ENCODE data around the gene BPGM.
"Not testable (repeated sequence)": the region's sequence is repeated elsewhere in the genome, so short reads cannot be mapped to it uniquely, and the experiment has no call there.

The BPGM gene

DNA sequence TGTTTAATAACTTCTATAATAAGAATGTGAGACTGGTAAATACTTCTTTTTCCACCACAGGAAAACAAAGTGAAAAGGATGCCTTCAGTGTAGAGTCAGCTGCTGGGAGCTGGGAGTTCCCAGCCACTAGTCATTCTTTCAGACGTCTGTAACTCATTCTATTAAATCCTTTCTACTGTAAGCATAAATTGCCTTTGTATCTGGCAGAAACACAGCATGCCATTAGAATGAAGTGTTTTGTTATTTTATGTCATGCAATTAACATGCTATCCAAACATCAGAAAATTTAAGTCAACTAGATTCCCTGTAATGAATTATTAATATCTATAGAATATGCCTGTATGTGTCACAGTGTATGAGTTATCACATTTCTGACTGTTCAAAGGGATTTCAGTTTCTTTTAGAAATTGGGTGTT lies 14.3 kb downstream of the BPGM start:
- H3K4me3 ChIP-seq (ENCODE audit: low read depth, low read length): no peak overlapping the region
- DNase-seq (ENCODE audit: low read depth): peak; percentile 18
- TF ChIP-seq, protein P1, sequence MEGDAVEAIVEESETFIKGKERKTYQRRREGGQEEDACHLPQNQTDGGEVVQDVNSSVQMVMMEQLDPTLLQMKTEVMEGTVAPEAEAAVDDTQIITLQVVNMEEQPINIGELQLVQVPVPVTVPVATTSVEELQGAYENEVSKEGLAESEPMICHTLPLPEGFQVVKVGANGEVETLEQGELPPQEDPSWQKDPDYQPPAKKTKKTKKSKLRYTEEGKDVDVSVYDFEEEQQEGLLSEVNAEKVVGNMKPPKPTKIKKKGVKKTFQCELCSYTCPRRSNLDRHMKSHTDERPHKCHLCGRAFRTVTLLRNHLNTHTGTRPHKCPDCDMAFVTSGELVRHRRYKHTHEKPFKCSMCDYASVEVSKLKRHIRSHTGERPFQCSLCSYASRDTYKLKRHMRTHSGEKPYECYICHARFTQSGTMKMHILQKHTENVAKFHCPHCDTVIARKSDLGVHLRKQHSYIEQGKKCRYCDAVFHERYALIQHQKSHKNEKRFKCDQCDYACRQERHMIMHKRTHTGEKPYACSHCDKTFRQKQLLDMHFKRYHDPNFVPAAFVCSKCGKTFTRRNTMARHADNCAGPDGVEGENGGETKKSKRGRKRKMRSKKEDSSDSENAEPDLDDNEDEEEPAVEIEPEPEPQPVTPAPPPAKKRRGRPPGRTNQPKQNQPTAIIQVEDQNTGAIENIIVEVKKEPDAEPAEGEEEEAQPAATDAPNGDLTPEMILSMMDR (IDR thresholded peaks at IDR 0.05; ENCODE audit: low read depth, low read length, missing control alignments): no peak
- in situ Hi-C loops (cut with HindIII; ENCODE audit: low sequenced_read_pairs): no loop called here

DNA sequence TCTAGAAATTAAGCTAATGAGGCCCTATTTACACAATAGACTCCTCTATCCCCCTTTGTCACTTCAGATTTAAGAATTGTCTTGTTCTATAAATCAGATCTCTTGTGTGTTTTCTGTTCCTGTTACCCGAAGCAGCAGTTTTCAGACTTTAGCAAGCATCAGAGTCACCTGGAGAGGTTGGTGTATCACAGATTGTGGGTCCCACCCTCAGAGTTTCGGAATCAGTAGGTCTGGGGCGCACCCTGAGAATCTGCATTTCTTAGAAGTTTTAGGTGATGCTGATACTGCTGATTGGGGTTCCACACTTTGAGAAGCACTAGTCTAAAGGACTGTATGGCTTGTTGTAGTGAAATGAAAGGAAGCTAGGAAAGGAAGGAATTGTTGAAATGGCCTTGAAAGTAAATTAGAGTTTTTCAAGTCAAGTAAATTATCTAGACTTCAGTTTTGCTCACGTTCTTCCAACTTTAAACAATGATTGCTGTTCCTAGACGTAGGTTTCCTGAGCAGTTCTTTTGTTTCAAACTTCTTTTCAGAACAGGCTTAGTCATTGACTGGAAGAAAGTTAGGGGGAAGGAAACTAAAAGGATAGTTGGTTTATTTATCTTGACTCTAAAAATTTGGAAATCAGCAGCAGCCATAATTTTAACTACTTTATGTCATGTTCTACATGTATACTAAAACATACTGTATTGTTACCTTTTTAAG lies 15.7 kb downstream of the BPGM start:
- DNase-seq (ENCODE audit: low read depth): no peak
- TF ChIP-seq, protein P1 (IDR thresholded peaks at IDR 0.05; ENCODE audit: low read depth, low read length, missing control alignments): no peak
- H3K4me3 ChIP-seq (ENCODE audit: low read depth, low read length): no peak overlapping the region
- in situ Hi-C loops (cut with HindIII; ENCODE audit: low sequenced_read_pairs): no loop called here

DNA sequence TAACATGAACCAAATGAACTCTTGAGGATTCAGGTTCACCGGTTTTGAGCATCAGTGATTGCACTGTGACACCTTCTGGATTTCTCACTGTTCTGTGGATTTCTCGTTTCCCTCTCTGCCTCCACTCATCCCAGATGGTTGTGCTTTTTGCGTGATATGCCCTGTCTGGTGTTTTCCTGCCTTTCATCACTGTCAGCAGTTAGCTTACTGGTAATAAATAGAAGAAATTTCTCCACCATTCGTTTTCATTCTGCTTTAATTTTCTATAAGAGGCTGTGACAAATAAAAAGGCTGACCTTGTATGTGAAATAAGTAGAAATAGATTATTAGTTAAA lies 16.2 kb downstream of the BPGM start:
- in situ Hi-C loops (cut with HindIII; ENCODE audit: low sequenced_read_pairs): no loop called here
- DNase-seq (ENCODE audit: low read depth): no peak
- TF ChIP-seq, protein P1 (IDR thresholded peaks at IDR 0.05; ENCODE audit: low read depth, low read length, missing control alignments): no peak
- no peak overlapping the region for H3K4me3 ChIP-seq (ENCODE audit: low read depth, low read length)

DNA sequence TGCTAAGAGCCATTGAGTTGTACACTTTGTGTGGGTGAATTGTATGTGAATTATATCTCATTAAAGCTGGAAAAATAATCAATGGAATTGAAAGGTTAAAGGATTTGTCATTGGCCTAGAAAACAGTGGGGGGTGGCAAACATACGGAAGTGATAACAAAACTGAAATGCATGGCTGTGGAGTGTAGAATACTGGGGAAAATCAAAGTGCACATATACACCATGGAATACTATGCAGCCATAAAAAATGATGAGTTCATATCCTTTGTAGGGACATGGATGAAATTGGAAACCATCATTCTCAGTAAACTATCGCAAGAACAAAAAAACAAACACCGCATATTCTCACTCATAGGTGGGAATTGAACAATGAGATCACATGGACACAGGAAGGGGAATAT lies 18.4 kb downstream of the BPGM start:
- DNase-seq (ENCODE audit: low read depth); in situ Hi-C loops (cut with HindIII; ENCODE audit: low sequenced_read_pairs); H3K4me3 ChIP-seq (ENCODE audit: low read depth, low read length): not testable (repeated sequence)

DNA sequence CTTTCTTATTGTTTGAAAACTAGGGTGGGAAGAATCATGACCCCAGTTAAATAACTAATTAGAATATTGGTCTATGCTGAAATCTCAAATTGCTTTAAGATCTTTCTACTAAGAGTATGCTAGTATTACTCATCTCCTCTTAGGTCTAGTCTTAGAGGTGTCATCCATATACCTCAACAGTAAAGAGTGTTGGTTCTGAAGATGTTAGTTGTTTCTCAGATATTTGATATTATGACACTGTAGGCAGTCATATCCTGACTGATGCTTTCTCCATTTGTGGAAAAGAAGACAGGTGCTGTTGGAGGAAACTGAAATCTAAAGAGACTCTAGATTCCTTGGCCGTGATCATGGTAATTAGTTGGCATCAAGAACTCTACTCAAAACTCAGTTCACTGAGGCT lies 21.2 kb downstream of the BPGM start:
- TF ChIP-seq, protein P1 (IDR thresholded peaks at IDR 0.05; ENCODE audit: low read depth, low read length, missing control alignments): no peak
- no peak for DNase-seq (ENCODE audit: low read depth)
- in situ Hi-C loops (cut with HindIII; ENCODE audit: low sequenced_read_pairs): no loop called here
- no peak overlapping the region for H3K4me3 ChIP-seq (ENCODE audit: low read depth, low read length)

DNA sequence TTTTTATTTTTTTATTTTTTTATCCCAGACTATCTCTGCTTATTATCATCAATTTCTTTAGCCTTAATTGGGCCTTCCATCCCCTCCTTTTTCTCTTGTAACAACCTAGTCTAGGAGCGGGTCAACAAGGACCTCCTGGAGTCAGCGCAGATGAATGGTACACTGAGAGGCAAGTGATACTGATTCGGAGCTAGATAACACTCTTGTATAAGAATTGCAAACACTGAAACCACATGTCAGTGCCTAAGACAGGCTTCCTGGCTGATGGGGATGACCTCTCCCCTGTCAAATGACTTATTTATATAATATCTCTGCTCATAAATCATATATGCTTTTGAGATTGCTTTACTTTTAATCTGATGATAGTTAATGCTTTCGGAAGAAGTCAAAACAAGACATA lies 22.7 kb downstream of the BPGM start:
- DNase-seq (ENCODE audit: low read depth): no peak
- TF ChIP-seq, protein P1 (IDR thresholded peaks at IDR 0.05; ENCODE audit: low read depth, low read length, missing control alignments): no peak
- H3K4me3 ChIP-seq (ENCODE audit: low read depth, low read length): no peak overlapping the region
- in situ Hi-C loops (cut with HindIII; ENCODE audit: low sequenced_read_pairs): no loop called here

DNA sequence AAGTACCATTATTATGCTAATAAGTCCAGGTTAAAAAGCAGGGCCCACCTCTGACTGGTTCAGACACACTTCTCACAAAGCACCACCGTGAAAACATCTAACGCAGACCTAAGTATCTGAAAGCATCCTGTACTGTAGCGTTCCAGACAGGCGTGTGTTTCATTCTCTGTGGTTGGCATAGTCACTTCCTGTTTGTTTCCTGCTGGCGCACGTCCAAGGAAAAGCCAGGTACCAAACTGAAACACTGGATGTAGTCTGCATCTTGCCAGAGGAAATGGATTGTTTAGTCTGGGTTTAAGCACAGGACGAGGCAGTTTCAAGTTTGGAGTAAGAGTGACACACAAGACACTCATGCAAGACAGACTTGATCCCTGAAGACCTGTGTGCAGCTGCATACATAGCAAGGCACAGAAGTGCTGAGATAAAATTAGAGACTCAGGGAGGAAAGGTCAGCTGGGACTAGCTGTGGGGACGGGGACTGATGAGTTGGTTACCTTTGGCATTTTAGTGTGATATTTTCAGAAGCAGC lies 23.3 kb downstream of the BPGM start:
- DNase-seq (ENCODE audit: low read depth): peak; percentile 76
- TF ChIP-seq, protein P1 (IDR thresholded peaks at IDR 0.05; ENCODE audit: low read depth, low read length, missing control alignments): no peak
- no peak overlapping the region for H3K4me3 ChIP-seq (ENCODE audit: low read depth, low read length)
- in situ Hi-C loops (cut with HindIII; ENCODE audit: low sequenced_read_pairs): no loop called here

Measured in astrocyte of the cerebellum (primary cell).